ENCODE data around the gene ENGASE.
A peak's percentile ranks its signal among the peaks of the same experiment; 100 is the strongest.

ENGASE gene

GRCh38 chr17:79039171-79039570, 35.5 kb upstream of the ENGASE start:
- no peak for DNase-seq

GRCh38 chr17:79039886-79040285, 34.7 kb upstream of the ENGASE start:
- DNase-seq, result no peak

DNA sequence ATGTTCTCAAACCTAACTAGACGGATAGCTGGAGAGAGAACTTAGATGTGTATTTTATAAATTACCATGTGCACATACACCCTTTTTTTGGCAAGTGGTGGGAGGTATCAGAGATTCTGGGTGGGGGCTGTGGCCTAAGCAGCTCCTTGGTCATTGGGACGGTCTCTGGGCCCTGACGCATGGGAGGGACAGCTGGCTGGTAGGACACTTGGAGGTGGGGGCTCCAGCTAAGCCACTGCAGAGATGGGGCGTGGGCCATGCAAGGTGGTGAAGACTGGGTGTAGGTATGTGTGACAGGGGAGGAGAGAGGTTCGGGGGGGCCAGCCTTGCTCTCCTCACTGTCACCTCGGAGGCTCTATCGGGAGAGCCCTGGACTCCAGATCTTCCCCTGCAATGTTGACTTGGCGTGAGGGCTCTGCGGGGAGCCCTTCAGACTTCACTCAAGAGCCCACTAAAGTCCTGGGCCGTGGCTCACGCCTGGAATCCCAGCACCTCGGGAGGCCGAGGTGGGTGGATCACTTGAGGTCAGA, 33.5 kb upstream of the ENGASE start:
- no peak for DNase-seq

GRCh38 chr17:79041723-79042420, 32.8 kb upstream of the ENGASE start:
- DNase-seq, result no peak

GRCh38 chr17:79042421-79043190, 32.0 kb upstream of the ENGASE start:
- peak; percentile 65 for DNase-seq

GRCh38 chr17:79043191-79043930, 31.3 kb upstream of the ENGASE start:
- DNase-seq, result no peak

DNA sequence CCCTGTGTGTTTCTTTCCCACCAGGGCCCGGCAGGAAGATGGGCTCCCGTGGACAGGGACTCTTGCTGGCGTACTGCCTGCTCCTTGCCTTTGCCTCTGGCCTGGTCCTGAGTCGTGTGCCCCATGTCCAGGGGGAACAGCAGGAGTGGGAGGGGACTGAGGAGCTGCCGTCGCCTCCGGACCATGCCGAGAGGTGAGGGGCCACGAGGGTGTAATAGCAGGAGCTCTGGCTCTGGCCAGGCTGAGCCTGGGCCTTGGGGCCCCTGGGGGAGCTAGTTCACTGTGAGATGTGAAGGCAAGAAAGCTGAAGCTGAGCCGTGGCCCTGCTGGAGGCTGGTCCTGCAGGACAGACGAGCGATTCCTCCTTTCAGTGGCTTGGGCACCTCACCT, 30.7 kb upstream of the ENGASE start:
- no peak for DNase-seq

- no peak for DNase-seq
These were observed 30.2 kb upstream of the ENGASE start for GRCh38 chr17:79044462-79044861.

- no peak for DNase-seq
These were observed 29.5 kb upstream of the ENGASE start for GRCh38 chr17:79045001-79045729.

DNA sequence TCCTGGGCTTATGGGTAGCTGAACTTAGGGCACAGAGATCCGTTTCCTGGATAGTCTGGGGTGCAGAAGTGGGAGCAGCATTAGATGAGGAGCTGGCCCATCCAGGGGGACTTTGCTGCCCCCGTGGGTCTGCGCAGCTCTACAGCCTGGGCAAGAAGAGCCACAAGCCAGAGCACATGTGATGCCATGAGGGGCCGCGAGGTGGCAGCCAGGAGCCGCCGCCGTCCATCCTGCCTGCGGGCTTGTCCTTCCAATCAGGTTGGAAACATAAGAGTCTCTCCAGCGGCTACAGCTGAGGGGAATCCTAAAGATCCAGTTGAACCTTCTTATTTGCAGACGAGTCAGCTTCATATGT, 28.8 kb upstream of the ENGASE start:
- DNase-seq, result peak; percentile 62

GRCh38 chr17:79046197-79046915, 28.3 kb upstream of the ENGASE start:
- DNase-seq, result no peak

DNA sequence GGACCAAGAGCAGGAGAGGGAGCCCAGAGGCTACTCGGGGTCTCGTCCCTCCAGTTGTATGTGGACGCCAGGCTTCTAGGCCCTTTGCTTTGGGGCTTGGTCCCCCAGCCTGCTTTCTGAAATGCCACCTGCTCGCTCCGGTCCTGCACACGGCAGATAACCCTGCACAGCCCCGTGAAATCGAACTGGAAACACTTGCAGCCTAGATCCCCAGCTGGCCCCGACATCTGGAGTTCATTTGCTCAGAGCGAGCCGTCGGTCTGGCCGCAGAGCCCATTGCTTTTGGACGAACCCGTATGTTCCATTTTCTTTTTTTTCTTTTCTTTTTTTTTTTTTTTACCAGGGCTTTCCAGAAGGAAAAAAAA, 27.7 kb upstream of the ENGASE start:
- DNase-seq, result no peak

DNA sequence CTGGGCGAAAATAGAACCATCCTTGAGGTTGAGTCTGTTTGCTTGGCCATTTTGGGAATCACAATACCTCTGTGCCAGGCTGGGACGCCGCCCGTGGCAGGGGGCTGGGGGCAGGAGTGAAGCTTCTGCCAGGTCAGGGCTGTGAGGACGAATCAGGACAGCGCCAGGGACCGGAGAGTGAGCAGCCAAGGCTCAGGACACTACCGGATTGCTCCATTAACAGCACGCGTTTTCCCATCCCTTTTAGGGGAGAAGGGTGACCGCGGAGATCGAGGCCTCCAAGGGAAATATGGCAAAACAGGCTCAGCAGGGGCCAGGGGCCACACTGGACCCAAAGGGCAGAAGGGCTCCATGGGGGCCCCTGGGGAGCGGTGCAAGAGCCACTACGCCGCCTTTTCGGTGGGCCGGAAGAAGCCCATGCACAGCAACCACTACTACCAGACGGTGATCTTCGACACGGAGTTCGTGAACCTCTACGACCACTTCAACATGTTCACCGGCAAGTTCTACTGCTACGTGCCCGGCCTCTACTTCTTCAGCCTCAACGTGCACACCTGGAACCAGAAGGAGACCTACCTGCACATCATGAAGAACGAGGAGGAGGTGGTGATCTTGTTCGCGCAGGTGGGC, 27.2 kb upstream of the ENGASE start:
- no peak for DNase-seq

DNA sequence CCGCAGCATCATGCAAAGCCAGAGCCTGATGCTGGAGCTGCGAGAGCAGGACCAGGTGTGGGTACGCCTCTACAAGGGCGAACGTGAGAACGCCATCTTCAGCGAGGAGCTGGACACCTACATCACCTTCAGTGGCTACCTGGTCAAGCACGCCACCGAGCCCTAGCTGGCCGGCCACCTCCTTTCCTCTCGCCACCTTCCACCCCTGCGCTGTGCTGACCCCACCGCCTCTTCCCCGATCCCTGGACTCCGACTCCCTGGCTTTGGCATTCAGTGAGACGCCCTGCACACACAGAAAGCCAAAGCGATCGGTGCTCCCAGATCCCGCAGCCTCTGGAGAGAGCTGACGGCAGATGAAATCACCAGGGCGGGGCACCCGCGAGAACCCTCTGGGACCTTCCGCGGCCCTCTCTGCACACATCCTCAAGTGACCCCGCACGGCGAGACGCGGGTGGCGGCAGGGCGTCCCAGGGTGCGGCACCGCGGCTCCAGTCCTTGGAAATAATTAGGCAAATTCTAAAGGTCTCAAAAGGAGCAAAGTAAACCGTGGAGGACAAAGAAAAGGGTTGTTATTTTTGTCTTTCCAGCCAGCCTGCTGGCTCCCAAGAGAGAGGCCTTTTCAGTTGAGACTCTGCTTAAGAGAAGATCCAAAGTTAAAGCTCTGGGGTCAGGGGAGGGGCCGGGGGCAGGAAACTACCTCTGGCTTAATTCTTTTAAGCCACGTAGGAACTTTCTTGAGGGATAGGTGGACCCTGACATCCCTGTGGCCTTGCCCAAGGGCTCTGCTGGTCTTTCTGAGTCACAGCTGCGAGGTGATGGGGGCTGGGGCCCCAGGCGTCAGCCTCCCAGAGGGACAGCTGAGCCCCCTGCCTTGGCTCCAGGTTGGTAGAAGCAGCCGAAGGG, 26.4 kb upstream of the ENGASE start:
- no peak for DNase-seq

DNA sequence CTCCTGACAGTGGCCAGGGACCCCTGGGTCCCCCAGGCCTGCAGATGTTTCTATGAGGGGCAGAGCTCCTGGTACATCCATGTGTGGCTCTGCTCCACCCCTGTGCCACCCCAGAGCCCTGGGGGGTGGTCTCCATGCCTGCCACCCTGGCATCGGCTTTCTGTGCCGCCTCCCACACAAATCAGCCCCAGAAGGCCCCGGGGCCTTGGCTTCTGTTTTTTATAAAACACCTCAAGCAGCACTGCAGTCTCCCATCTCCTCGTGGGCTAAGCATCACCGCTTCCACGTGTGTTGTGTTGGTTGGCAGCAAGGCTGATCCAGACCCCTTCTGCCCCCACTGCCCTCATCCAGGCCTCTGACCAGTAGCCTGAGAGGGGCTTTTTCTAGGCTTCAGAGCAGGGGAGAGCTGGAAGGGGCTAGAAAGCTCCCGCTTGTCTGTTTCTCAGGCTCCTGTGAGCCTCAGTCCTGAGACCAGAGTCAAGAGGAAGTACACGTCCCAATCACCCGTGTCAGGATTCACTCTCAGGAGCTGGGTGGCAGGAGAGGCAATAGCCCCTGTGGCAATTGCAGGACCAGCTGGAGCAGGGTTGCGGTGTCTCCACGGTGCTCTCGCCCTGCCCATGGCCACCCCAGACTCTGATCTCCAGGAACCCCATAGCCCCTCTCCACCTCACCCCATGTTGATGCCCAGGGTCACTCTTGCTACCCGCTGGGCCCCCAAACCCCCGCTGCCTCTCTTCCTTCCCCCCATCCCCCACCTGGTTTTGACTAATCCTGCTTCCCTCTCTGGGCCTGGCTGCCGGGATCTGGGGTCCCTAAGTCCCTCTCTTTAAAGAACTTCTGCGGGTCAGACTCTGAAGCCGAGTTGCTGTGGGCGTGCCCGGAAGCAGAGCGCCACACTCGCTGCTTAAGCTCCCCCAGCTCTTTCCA, 25.5 kb upstream of the ENGASE start:
- no peak for DNase-seq

- no peak for DNase-seq
These were observed 24.8 kb upstream of the ENGASE start for GRCh38 chr17:79049821-79050220.

DNA sequence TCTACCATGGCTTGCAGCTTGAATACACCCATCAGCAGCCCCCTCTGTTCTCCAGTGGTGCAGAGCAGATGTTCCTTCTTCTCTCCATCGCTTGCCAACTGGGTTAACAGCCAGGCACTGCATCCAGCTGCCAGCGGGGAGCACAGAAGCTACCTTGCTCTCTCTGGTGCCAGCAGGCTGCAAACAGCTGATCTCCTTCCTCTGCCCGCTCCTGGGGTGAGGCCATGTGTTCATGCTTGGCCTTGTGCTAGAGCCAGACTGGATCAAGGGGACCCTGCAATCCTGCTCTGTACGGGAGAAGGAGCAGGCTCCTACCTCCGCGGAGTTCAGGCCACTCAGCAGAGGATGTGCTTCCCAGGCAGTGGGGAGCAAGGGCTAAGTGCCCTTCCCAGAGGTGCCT, 24.1 kb upstream of the ENGASE start:
- no peak for DNase-seq

DNA sequence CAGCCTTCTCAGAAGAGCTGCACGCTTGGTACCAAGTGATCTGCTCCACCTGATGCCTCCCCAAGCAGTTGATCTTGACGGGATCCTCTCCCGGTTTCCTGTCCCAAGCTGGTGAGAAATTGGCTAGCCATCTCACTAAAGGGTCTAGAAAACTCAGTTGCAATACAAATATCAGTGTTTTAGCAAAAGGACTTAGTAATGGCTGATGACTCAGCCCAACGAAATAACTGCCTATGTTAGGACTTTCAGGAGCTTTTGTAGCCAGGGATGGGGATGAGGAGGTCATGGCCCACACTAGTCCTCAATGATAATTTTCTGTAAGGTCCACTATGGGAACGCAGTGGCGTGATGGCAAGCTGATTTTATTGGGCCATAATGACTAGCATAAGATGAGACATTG, 23.3 kb upstream of the ENGASE start:
- DNase-seq, result no peak

DNA sequence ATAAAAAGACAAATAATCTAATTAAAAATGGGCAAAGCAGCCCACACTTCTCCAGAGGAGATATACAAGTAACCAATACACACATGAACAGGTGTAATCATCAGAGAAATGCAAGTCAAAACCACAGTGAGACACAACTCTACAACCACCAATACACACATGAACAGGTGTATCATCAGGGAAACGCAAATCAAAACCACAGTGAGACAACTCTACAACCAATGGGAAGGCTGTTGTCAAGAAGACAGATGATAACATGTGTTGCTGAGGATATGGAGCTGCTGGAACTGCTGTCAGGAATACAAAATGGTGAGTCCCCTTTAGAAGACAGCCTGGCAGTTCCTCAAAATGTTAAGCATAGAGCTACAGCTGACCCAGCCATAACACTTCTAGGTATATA, 22.5 kb upstream of the ENGASE start:
- no peak for DNase-seq
